CD4-positive, alpha-beta T cell treated with Interleukin-6 at 100 ng/mL for 8 hours (primary cell): ENCODE measurements around the gene NDUFAF8.

Experiments
- DNase-seq: peaks from one replicate; pipeline ENCODE4 v3.0.0-alpha.2; 2020; ENCODE audit warnings: mixed read lengths, low spot score

The NDUFAF8 gene

GRCh38 chr17:81277421-81277820, 38.3 kb downstream of the NDUFAF8 start:
- DNase-seq = no peak

- no peak for DNase-seq
Observed at GRCh38 chr17:81277946-81278693, 39.0 kb downstream of the NDUFAF8 start.

- DNase-seq = no peak
Observed at GRCh38 chr17:81278831-81279230, 39.7 kb downstream of the NDUFAF8 start.

GRCh38 chr17:81279278-81280275, 40.5 kb downstream of the NDUFAF8 start:
- no peak for DNase-seq

GRCh38 chr17:81280571-81280970, 41.5 kb downstream of the NDUFAF8 start:
- no peak for DNase-seq

- DNase-seq = no peak
Observed at GRCh38 chr17:81282141-81282540, 43.0 kb downstream of the NDUFAF8 start.

GRCh38 chr17:81282876-81283275, 43.8 kb downstream of the NDUFAF8 start:
- no peak for DNase-seq

GRCh38 chr17:81285179-81285878, 46.2 kb downstream of the NDUFAF8 start:
- DNase-seq = peak; percentile 56

- no peak for DNase-seq
Observed at GRCh38 chr17:81285894-81286293, 46.8 kb downstream of the NDUFAF8 start.

GRCh38 chr17:81286491-81287145, 47.5 kb downstream of the NDUFAF8 start:
- DNase-seq = no peak

GRCh38 chr17:81287152-81287551, 48.0 kb downstream of the NDUFAF8 start:
- no peak for DNase-seq

GRCh38 chr17:81287741-81288430, 48.8 kb downstream of the NDUFAF8 start:
- DNase-seq = no peak

- no peak for DNase-seq
Observed at GRCh38 chr17:81288715-81289114, 49.6 kb downstream of the NDUFAF8 start.

GRCh38 chr17:81289627-81290026, 50.5 kb downstream of the NDUFAF8 start:
- DNase-seq = no peak

- DNase-seq = no peak
Observed at GRCh38 chr17:81290230-81290629, 51.1 kb downstream of the NDUFAF8 start.
